ENCODE measurements around the gene TMEM100. TPM values are rescaled to one million over a fixed set of nuclear protein-coding genes. Genes with fewer than 3 reads are reported as not detected.

The TMEM100 gene
- total RNA-seq, 1 experiment from 2014 or later = not detected

DNA sequence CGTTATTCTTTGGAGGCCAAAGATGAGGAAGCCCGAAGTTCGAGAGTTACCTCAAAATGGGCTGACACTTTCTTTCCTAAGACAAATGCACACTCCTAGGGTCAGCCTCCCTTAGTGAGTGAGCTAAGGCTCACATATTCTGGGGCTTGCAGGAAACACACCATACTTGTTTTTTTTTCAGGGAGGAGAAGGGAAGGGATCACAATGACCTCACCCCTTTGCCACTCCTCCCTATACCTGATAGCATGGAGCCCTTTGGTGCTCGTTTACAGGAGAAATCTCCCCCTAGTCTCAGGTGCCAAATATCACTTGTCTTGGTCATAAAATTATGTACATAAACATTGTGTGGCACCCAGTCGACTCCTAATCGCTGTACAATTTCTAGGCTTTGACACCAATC lies 4.6 kb upstream of the TMEM100 start:
- in situ Hi-C loops (cut with HindIII; ENCODE audit: low pct_unique_long_range_greater_than_20kb, low sequenced_read_pairs) = no loop called here
- DNase-seq (ENCODE audit: low read depth) = no peak

GRCh38 chr17:55726440-55726839 lies 3.8 kb upstream of the TMEM100 start:
- in situ Hi-C loops (cut with HindIII; ENCODE audit: low pct_unique_long_range_greater_than_20kb, low sequenced_read_pairs) = no loop called here
- DNase-seq (ENCODE audit: low read depth) = peak; percentile 30

GRCh38 chr17:55723488-55723848 lies 804 bp upstream of the TMEM100 start:
- no peak for DNase-seq (ENCODE audit: low read depth)
- in situ Hi-C loops (cut with HindIII; ENCODE audit: low pct_unique_long_range_greater_than_20kb, low sequenced_read_pairs) = no loop called here

DNA sequence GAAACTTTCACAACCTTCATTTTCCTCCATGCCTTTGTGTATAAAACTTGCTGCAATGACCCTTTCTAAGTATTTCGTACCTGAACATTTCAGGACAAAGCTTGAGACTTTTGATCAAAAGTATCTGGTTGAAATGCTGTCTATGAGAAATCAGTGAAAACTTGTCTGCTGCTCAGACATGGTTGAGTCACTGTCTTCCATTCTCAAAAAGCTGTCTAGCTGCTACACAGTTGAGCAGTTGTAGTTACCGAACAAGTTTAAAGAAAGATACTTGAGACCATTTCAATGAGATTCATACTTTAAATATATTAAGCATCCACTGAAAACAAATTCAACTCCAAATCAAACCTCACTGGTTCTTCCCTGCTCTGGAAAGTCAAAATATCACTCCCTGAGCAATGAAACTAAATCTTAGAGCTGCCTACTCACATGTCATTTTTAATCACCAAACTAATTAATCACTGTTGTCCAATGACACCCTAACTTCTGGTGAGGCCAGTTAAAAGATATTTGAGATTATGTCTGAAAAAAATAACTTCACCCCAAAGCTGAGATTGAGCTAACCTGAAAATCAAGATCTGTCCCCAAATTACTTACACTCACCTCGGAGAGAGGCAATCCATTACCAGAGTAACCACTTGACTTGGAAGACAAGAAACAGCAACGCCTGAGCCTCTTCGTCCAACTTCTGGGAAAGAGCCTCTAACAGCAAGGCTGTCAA lies 488 bp downstream of the TMEM100 start:
- in situ Hi-C loops (cut with HindIII; ENCODE audit: low pct_unique_long_range_greater_than_20kb, low sequenced_read_pairs) = no loop called here
- no peak for DNase-seq (ENCODE audit: low read depth)

DNA sequence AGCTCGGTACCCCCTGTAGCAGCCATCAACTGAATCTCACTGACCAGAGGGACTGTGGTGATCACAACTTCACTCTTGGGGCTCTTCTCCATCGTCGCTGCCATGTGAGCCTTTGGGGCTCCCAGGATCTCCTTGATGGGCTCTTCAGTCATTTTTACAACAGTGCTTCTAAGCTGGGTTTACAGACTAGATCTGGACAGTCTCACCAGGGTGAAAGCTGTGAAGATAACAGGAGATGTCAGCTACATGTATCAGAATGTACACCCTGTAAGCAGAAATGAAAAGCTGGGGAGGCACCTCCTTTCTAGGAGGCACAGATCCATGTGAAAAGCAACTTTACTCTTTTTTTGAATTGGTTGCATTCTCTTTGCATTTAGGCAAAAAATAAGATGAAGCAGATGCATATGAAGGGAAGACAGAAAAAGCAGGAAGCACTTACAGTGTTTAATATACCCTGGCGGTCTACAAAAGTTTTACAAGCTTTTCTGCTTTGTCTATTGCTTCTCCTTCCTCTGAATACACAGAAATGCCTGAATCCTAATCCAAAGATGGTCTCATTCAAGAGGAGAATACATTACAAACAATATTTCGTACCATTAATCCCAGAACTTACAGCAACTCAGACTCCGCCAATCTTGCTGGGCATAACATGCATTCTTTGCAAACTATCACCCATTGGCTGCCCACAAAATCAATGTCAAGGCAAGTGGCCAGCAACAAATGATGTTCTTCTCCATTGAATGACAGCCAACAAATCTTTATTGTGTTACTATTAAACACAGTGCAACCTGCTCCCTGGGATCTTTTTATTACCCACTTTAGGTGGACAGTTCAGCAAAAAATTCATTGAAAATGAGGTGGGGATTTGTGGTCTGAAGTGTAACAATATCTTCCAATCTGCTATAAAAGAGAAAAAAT lies 1.5 kb downstream of the TMEM100 start:
- in situ Hi-C loops (cut with HindIII; ENCODE audit: low pct_unique_long_range_greater_than_20kb, low sequenced_read_pairs) = no loop called here
- DNase-seq (ENCODE audit: low read depth) = no peak

DNA sequence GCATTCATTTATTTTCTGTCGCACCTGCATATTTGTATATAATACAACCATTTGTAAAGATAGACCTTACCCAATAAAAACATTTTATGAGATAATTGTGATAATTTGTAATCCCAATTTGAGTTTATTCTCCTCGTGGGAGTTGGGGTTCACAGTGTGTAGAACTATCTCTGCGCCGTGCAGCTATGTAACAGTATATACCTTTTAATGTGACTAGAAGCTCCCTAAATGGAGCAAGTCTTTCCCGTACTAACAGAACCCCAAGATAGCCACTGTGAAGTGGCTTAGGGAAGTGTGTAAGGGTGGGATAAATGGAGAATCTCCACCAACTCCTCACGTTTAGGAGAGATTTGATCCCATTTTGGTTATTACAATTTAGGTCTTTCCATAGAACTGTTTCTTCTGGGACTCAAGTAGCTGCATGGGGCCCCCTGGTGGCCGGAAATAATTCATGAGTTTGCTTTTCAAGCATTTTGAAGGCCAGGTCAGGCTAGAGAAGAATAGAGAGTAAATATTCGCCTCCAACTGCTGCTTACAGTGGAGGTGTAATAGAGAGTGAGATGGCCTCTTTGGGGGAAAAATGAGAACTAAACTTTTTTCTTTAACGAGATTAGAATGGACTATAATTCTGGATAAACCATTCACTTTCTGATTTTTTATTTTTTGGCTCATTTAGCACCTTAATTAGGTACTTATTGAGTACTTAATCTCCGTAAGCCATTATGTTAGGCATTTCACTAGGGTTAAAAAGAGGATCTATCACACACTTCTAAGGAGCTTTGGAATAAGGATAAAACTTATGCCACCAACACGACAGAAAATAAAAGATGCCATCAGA lies 4.5 kb downstream of the TMEM100 start:
- DNase-seq (ENCODE audit: low read depth) = peak; percentile 56
- in situ Hi-C loops (cut with HindIII; ENCODE audit: low pct_unique_long_range_greater_than_20kb, low sequenced_read_pairs) = no loop called here

GRCh38 chr17:55717432-55717831 lies 5.2 kb downstream of the TMEM100 start:
- in situ Hi-C loops (cut with HindIII; ENCODE audit: low pct_unique_long_range_greater_than_20kb, low sequenced_read_pairs) = no loop called here
- no peak for DNase-seq (ENCODE audit: low read depth)

- in situ Hi-C loops (cut with HindIII; ENCODE audit: low pct_unique_long_range_greater_than_20kb, low sequenced_read_pairs) = no loop called here
- DNase-seq (ENCODE audit: low read depth) = peak; percentile 52
Measured at GRCh38 chr17:55710829-55711496, 11.7 kb downstream of the TMEM100 start.

DNA sequence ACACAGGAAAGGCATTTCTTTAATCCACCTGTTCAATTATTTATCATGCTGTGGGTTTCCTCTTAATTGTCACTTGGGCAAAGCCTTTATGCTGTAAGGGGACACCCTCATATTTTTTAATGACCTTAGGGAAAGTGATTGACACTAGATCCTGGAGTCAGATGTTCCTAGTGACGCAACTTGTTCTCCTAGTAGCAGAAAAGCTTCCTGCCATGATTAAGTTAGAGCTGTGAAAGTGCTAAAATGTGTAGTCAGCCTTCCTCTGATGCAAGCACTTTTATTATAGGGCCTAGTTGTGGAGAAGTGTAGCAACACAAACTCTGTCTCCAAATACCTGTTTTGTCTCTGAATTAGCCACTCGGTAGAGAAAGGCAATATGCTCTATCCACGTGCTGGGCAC lies 12.3 kb downstream of the TMEM100 start:
- DNase-seq (ENCODE audit: low read depth) = peak; percentile 13
- in situ Hi-C loops (cut with HindIII; ENCODE audit: low pct_unique_long_range_greater_than_20kb, low sequenced_read_pairs) = no loop called here

GRCh38 chr17:55709984-55710383 lies 12.7 kb downstream of the TMEM100 start:
- no peak for DNase-seq (ENCODE audit: low read depth)
- in situ Hi-C loops (cut with HindIII; ENCODE audit: low pct_unique_long_range_greater_than_20kb, low sequenced_read_pairs) = no loop called here

GRCh38 chr17:55709440-55709839 lies 13.2 kb downstream of the TMEM100 start:
- in situ Hi-C loops (cut with HindIII; ENCODE audit: low pct_unique_long_range_greater_than_20kb, low sequenced_read_pairs) = no loop called here
- no peak for DNase-seq (ENCODE audit: low read depth)

- in situ Hi-C loops (cut with HindIII; ENCODE audit: low pct_unique_long_range_greater_than_20kb, low sequenced_read_pairs) = no loop called here
- no peak for DNase-seq (ENCODE audit: low read depth)
Measured at GRCh38 chr17:55708175-55708974, 14.3 kb downstream of the TMEM100 start.

DNA sequence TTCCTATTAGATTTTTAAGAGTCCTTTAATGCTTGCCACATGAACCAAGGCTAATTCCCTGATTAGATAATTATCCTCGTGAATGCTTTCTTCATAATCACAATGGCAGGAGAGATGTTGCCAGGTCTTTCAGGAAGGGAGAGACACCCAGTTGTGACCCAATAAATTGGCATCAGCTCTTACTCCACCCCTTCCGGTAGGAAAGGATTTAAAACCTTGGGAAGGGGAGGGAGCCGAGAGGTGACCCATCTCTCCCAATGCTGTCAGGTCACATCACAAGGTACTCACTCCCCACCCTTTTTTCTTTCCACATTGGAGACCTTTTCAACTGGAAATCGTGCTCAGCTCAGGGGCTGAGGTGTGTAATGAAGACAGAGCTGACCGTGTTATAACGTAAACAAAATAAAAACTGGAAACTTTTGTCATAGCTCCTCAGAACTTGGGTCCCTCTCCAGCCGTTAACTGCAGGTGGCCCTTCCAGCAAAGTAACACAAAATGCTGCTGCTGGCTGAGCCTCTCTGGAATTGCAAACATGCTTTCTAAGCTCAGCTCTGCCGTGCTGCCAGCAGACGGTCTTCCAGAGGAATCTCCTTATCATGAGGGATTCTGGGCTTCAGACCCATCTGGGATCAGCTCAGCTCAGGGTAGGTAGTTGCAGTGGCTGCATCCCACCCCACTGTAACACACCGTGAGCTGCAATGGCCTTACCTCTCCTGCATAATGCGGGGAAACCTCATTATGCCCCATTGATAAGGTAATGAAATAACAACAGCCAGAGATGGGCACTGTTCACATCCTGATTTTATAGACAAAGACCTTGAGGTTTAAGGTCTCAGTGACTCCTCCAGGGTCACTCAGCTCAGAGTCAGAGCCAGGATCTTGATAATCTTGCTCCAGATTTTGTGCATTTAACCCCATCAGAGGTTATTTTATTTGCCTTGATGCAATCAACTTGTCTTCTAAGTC lies 15.6 kb downstream of the TMEM100 start:
- in situ Hi-C loops (cut with HindIII; ENCODE audit: low pct_unique_long_range_greater_than_20kb, low sequenced_read_pairs) = no loop called here
- no peak for DNase-seq (ENCODE audit: low read depth)

DNA sequence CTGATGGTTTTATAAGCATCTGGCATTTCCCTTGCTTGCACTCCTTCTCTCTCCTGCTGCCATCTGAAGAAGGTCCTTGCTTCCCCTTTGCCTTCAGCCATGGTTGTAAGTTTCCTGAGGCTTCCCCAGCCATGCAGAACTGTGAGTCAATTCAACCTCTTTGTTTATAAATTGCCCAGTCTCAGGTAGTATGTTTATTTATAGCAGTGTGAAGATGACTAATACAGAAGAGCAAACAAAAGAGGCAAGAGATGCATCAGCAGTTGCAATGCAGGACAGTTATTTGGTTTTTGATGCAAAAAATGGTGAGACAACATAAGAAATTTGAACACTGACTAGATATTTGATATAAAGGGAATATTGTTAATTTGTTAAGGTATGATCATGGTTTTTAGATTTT lies 16.8 kb downstream of the TMEM100 start:
- in situ Hi-C loops (cut with HindIII; ENCODE audit: low pct_unique_long_range_greater_than_20kb, low sequenced_read_pairs) = no loop called here
- peak; percentile 67 for DNase-seq (ENCODE audit: low read depth)

GRCh38 chr17:55704401-55704800 lies 18.3 kb downstream of the TMEM100 start:
- DNase-seq (ENCODE audit: low read depth) = no peak
- in situ Hi-C loops (cut with HindIII; ENCODE audit: low pct_unique_long_range_greater_than_20kb, low sequenced_read_pairs) = no loop called here

GRCh38 chr17:55702150-55702549 lies 20.5 kb downstream of the TMEM100 start:
- DNase-seq (ENCODE audit: low read depth) = no peak
- in situ Hi-C loops (cut with HindIII; ENCODE audit: low pct_unique_long_range_greater_than_20kb, low sequenced_read_pairs) = no loop called here
